Keratinocyte (primary cell): ENCODE data around the gene PNPLA2.

ENCODE experiments used
- EZH2 ChIP-seq: IDR thresholded peaks from one replicate; pipeline ENCODE4 v1.6.1; 2012; ENCODE audit warnings: inconsistent platforms, mild to moderate bottlenecking, low read length, moderate library complexity
- TF ChIP-seq, protein P1 (sequence below), 3 experiments: IDR thresholded peaks in 1 of 3; conservative IDR thresholded peaks in 1 of 3; optimal IDR thresholded peaks in 1 of 3; 2 replicates in 2 of 3; 3 replicates in 1 of 3; pipeline versions ENCODE3 to v1.5.1; 2011; ENCODE audit warnings: low read length in 3 of 3, mild to moderate bottlenecking in 3 of 3, moderate library complexity in 2 of 3, control low read depth in 1 of 3, inconsistent platforms in 1 of 3; ENCODE audit not compliant: insufficient read depth in 2 of 3; ENCODE audit errors: extremely low read depth in 1 of 3

DNA sequence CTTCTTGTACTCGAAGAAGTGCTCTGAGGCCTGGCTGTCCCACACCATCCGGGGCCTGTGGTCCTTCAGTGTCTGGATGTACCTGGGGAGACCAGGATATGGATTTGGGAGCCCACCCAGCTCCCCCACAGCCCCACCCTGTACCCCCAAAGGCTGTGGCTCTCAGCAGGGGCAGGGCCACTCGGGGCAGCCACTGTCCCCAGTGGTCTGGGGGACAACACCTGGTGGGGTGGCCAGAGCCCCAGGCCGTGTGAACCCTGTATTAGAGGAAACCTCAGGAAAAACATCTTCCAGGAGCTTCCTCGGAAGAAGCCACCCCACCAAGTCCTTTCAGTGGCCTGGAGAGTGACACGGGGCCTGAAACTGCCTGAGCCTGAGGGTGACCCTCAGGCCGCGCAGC is 51.7 kb downstream of the PNPLA2 start:
- TF ChIP-seq, protein P1, sequence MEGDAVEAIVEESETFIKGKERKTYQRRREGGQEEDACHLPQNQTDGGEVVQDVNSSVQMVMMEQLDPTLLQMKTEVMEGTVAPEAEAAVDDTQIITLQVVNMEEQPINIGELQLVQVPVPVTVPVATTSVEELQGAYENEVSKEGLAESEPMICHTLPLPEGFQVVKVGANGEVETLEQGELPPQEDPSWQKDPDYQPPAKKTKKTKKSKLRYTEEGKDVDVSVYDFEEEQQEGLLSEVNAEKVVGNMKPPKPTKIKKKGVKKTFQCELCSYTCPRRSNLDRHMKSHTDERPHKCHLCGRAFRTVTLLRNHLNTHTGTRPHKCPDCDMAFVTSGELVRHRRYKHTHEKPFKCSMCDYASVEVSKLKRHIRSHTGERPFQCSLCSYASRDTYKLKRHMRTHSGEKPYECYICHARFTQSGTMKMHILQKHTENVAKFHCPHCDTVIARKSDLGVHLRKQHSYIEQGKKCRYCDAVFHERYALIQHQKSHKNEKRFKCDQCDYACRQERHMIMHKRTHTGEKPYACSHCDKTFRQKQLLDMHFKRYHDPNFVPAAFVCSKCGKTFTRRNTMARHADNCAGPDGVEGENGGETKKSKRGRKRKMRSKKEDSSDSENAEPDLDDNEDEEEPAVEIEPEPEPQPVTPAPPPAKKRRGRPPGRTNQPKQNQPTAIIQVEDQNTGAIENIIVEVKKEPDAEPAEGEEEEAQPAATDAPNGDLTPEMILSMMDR (optimal IDR thresholded peaks at IDR 0.05 in 1 of 3, IDR thresholded peaks at IDR 0.05 in 1 of 3, conservative IDR thresholded peaks at IDR 0.05 in 1 of 3; ENCODE audit: extremely low read depth in 1 of 3, insufficient read depth in 2 of 3, low read length in 3 of 3), result no peak
- no peak for TF ChIP-seq EZH2
